HG03558 (cell line): ENCODE measurements around the gene ITSN1.

Experiments used
- ATAC-seq: cut with Tn5 transposase; IDR thresholded peaks from one replicate; pipeline ENCODE4 v1.9.1; 2021; ENCODE audit warnings: moderate number of reproducible peaks; ENCODE audit not compliant: unreplicated experiment; ENCODE audit errors: extremely low read depth

ITSN1 gene

DNA sequence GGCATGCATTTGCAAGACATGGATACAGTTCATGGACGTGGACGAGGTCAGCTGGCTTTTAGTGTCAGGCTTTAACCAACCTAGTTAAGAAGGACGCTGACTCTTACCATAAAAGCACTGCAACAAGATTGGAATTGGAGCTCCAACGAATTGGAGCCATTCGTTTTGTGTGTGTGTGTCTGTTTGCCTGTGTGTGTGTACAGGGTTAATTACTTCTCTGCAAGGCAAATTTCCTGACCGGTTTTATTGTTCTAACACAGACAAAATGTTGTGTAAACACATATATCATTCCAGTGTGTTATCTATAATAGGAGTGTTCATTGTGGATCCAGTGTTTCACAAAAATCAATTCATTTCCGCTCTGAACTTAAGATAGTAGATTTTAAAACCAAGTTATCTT, 7.9 kb downstream of the ITSN1 start:
- no peak for ATAC-seq

DNA sequence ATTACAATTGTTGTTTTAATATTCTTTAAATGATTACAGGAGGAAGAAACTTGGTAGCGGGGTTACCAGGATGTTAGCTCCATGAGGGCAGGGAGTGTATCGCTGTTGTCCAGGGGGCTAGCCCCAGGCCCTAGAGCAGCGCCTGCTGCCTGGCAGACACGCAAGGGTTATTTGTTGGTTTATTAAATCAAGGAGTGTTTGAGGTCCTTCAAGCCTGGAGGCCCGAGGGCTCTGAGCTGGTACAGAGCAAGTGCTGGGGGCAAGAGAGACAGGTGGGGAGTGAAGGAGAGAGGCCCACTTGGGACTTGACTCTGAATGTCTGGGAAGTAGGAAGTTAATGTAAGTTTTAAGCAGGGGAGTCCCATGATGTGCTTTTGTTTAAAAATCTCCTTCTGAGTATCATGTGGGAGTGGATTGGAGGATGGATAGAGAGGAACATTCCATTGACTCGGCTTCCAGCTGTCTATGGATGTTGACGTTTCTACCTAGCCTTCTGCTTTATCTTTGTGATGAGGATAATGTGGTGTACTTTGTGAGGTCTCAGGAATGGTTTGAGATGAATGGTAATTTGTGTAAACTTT, 8.7 kb downstream of the ITSN1 start:
- no peak for ATAC-seq

DNA sequence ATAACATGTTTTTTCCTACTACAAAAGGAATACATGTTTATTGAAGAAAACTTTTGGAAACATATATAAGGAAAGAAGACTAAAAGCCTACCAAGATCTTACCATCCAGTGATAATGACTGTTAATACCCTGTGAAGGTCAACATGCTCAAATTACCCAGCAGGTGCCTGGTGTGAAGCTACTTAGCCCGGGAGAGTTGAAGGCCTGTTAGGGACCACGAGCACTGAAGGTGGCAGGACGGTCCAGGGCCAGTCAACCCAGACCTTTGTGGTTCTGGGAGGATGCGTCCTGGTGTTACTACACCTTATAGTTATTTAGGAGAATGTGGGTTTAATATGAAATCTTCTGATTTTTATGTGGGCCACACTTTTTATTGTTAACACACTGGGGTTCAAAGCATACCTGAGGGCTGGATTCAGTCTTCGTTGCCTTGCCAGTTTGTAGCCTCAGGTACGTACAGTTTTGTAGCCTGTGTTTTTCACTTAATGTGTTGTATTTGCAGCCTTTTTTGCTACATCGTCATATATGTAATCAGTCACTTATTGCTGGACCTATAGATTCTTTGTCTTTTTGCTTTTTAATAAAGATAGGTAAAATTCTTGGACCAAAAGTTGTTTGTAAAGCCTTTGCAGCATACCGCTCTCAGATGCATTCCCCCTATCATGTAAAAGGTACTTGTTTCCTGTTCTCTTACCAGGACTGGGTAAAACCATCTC, 9.8 kb downstream of the ITSN1 start:
- ATAC-seq: no peak

DNA sequence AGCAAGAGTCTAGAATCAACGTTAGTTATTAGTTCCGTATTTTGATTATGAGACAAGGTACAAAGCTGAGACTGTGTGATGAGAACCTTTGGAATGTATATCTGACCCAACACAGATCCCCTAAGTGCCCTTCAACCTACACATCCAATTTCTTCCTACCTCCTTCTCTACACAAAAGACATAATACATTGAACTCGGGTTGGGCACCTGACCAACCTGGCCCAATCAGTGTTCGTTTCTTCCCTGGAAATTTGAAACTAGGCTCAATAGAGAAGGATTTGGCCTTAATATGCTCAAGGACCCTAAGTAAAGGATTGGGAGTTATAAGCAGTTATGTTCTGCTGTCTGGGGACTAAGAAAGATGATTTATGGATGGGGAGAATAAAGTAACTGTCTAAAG, 12.1 kb downstream of the ITSN1 start:
- no peak for ATAC-seq

DNA sequence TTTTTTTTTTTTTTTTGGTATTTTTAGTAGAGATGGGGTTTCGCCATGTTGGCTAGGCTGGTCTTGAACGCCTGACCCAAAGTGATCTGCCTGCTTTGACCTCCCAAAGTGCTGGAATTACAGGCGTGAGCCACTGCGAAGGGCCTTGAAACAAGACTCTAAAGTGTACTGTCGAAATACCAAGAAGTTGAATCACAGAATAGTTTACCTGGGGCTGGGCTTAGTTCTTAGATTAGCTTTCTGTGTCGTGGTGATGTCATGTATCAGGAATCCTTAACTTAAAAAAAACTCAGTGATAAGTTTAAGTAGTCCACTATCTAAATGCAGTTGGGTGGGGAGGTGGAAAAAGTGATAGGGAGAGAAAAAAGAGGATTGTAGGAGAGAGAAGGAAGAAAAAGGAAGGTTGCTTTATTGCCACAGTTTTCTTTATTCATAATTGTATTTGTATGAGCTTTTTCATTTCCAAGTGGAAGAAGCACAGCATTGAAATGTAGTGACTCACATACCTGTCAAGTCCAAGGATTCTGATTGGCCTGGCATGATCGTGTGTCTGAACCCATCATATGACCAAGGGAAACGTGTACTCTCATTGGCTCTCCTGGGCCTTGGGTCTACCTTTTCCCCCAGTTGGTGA, 13.4 kb downstream of the ITSN1 start:
- ATAC-seq: no peak

DNA sequence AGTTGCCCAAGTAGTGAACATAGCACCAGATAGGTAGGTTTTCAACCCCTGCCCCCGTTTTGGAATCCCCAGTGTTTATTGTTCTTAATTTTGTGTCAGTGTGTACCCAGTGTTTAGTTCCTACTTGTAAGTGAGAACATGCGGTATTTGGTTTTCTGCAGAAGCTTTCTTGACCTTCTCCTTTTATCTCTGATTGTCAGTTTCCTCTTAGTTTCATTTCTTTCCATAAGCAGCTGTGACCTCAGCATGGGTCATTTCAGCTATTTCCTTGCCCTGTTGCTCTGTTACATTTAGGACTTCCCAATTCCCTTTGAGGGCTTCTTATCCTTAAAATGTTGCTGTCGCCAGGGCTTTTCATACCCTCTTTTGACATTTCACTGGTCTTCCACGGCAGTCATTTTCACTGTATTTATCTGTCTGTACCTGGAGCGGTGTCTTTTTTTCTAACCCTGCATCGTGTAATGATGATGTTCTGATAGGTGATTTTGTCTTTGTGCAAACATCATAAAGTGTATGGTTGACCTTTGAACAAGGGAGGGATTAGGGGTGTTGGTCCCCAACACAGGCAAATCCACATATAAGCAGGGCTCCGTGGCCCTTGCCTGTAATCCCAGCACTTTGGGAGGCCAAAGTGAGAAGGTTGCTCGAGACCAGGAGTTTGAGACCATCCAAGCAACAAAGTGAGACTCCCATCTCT, 15.0 kb downstream of the ITSN1 start:
- ATAC-seq: no peak

DNA sequence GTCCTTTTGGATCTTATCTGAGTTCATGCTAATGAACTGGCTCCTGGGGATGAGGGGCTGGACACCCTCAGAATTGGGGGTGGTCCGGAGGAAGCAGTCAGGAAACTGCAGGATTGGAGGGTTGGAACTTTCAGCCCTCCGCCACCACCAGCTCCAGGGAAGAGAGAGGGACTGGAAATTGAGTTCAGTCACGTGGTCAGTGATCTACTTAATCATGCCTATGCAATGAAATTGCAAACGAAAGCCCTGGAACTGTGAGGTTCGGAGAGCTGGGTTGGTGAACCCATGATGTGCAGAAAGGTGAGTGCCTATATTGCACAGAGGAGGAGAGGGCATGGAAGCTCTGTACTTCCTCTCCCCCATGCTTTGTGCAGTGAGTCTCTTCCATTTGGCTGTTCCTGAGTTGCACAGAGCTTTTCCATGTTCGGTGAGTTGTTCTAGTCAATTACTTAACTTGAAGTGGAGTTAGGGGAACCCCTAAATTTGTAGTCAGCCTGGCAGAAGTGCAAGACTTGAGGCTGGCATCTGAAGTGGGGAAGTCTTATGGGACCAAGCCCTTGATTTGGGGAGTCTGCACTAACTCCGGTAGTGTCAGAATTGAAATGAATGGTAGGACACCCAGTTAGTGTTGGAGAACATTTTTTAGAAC, 16.7 kb downstream of the ITSN1 start:
- no peak for ATAC-seq

DNA sequence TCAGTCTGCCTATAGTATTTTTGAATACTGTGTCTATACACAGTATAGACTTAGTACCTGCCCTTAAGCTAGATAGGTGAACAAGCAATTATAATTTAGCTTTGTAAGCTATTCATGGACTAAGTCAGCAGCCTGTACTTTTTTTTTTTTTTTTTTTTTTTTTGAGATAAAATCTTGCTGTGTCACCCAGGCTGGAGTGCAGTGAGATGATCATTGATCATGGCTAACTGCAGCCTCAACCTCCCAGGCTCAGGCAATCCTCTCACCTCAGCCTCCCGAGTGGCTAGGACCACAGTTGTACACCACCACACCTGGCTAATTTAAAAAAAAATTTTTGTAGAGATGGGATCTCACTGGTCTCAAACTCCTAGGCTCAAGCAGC, 17.3 kb downstream of the ITSN1 start:
- no peak for ATAC-seq

DNA sequence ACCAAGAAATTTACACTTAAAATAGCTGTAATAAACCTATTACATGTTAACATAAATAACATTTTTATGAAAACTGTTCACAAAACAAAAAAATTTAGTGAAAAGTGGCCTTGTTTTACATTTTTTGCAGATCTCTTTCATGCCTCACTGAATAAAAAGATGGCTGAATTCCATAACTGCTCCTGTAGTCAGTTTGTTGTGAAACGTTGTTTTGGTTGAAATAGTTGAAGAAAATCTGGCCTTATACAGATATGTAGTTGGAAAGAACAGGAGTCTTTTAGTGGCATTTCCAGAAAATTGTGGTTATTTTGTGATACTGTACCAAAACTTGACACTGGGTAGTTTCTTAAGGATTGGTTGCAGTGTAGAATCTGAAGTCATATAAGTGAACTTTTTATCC, 18.1 kb downstream of the ITSN1 start:
- ATAC-seq: no peak

DNA sequence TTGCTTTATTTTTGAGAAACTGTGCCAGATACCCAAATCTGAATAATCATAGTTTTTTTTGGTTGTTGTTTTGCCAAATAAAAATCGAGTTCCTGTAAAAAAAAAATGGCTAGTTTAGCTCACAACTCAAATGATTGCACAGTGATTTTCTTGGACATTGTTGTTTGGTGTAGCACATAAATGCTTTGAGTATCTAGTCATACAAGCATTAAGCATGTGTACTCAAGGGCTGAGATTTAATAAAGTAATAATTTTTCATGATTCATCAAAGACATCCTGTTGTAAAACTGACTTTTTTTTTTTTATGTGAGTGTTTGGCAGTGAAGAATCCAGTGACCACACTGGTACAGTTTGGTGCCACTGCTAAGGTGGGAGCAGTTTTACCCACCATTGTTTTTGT, 18.8 kb downstream of the ITSN1 start:
- ATAC-seq: no peak

DNA sequence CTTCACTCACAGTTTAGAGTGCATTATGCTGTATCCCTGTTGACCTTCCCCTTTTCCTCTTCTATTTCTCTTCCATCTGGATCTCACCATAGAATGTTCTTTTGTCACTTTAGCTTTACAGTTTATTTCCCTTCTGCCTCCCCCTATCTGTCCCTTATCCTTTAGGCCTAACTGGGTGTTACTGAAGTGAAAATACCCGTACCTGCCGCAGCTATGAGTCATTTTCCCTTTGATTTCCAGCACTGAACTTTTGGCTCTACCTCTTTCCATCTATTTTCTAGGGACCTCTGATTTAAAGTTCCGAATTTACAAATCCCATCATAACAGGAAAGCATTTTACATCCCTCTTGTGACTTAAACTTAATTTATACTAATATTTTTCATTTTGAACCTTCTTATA, 19.7 kb downstream of the ITSN1 start:
- ATAC-seq: no peak

DNA sequence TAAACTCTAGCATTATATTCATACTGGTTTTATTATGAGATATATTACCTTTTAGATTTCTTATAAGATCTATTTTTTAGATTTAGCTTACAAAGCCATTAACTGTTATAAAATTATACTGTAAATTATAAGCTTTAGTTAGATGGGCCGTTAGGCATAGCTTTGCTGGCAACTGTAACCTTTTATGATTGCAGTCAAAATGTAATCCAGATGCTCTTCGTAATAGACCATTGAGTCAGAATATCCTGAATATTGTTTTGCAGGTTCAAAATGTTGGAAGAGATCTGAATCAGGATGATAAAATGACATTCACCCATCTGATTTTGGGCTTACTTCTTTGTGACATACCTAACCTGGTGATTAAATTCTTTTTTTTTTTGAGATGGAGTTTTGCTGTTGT, 20.9 kb downstream of the ITSN1 start:
- no peak for ATAC-seq

DNA sequence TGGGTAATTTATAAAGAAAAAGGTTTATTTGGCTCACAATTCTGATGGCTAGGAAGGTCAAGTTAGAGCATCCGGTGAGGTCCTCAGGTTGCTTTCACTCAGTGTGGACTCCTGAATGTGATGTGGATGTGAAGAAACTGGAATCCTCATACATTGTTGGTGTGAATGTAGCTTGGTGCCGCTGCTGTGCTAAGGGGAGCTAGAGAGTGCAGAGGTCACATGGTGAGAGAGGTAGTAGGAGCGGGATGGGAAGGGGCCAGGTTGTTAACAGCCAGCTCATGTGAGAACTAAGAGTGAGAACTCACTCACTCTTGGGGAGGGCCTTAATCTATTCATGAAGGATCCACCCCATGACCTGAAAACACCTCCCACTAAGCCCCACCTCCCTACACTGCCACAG, 21.8 kb downstream of the ITSN1 start:
- ATAC-seq: no peak

DNA sequence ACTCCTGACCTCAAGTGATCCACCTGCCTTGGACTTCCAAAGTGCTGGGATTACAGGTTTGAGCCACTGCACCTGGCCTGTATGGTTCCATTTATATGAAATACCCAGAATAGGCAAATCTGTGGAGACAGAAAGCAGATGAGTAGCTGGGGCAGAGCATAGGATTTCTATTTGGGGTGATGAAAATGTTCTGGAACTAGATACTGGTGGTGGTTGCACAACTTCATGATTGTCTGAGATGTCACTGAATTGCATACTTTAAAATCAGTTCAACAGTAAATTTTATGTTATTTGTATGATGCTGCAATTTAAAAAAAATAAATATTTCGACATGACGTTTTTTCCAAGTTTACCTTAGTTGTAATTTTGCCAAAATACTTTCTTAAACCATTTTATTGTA, 23.9 kb downstream of the ITSN1 start:
- ATAC-seq: no peak

DNA sequence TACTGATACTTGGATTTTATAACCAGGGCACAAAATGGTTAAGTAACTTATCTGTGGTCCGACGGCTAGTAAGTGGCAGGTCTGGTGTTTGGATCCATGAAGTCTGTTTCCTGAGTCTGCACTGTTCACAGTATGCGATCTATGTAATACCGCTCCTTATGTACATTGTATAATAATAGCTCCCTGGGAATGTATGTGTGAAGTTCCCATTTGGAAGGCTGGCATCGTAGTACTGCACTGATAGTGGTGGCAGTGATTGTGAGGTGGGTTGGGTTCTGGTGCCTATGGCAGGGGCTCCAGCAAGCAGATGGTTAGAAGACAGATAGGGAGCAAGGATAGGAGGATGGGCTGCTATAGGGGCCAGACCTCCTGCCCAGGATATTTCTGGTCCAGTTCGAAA, 25.3 kb downstream of the ITSN1 start:
- no peak for ATAC-seq

DNA sequence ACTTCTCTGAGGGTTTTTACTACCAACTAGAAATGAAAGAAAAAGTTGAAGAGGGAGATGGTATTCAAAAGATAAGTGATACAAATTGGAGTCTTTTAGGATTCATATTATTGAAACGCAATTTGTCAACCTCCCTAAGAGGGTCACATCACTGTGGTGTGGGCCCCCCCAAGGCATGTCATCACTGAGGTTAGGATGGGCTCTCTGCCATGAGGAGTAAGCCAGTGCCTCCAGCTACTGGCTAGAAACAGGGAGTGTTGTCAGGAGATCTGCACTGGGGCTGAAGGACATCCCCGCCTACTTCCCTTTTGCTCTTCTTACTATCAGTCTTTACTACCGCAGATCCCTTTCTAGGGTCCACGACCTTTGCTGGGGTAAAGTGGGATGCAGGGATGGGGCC, 25.9 kb downstream of the ITSN1 start:
- no peak for ATAC-seq

DNA sequence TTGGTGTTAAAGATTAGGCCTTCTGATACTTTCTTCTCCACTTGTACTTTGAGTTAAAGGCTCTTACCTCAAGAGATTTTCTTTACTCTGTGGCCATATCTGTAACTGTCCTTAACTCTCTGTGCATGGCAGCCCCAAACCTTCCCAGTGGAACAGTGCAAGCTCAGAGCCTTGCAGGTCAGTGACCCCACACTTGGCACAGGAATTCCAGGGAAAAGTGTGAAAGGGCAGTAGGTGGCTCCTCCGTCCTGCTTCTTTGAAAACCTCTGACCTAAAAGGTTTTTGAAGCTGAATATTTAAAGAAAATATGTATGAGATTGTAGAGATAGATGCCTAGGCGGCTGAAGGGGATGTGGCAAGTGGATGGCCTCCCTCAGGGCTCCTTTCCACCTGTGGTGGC, 26.3 kb downstream of the ITSN1 start:
- ATAC-seq: no peak

DNA sequence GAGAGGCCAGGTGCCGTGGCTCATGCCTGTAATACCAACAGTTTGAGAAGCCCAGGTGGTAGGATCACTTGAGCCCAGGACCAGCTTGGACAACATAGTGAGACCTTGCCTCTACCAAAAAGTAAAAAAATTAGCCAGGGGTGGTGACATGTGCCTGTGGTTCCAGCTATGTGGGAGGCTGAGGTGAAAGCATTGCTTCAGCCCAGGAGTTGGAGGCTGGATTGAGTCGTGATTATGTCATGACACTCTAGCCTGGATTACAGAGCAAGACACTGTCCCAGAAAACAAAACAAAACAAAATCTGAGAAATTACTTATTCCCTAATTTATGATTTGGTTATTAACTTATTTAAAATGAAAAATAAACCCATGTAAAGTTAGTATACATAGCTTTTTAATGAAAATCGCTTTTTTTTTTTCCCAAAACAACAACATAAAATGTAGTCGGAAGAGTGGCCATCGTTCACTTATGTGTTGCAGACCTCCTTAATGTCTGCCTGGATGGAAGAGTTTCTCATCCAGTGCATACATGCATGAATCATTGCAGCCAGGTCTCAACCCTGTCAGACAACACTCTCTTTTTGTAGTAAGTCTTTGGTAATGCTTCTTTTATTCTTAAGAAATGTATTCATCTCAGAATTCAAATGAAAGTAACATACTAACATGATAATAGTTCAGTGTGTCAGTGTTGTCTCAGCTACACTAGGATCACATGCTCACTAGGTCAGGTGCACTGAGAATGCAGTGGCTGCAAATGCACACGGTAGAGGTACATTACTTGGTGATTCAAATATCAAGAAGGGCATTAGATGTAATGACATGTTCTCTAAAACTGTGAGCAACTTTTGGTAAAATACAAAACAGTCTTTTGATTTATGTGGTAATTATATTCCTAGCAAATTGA, 28.0 kb downstream of the ITSN1 start:
- ATAC-seq: no peak

DNA sequence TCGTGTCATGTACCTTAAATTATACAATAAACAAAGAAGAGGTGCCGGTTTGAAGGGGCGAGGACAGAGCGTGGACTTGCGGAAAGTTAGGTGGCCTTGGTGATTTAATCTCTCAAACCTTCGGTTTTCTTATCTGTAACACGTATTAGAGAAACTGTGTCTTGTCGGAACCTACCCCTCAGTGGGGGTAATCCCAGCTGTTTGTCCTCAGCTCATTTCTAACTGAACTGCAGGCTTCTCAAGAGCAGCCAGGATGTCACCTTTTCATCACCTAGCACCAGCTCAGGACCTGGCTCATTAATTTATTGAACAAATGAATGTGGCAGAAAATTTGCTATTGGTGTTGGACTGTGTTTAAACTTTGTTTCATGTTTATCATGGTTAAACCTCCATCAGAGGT, 31.2 kb downstream of the ITSN1 start:
- ATAC-seq: no peak

DNA sequence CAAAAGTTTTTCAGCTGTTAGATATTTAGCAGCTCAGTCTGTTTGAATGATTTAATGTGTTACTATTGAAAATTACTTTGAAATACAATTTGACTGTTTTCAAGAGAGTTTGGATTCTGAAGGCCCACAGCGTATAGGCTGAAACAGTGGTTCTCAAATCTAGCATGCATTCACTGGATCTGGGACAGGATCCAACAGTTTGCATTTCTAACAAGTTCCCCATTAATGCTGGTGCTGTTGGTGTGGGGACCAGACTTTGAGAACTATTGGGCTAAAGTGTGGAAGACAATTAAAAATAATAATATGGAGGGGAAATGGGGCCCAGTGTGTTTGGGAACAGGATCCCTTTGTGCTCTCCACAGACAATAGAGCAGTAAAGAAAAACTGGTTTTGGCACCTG, 31.9 kb downstream of the ITSN1 start:
- ATAC-seq: no peak
